HAP-1 (cell line): ENCODE measurements around the gene HCFC1R1.

Source experiments
- DNase-seq, 2 experiments: peaks; one replicate each; pipeline ENCODE4 v3.0.0-alpha.2; 2016 to 2020; ENCODE audit warnings: low spot score in 2 of 2
- H3K27me3 ChIP-seq: fragments of 250-450 bp; sonication (Bioruptor Pico); 2 replicates; pipeline ENCODE4 v1.5.1; 2020; ENCODE audit warnings: low read depth, mild to moderate bottlenecking, moderate library complexity
- H3K36me3 ChIP-seq: fragments of 250-450 bp; sonication (Bioruptor Pico); replicated peaks from 2 replicates; pipeline ENCODE4 v1.5.1; 2020; ENCODE audit warnings: mild to moderate bottlenecking
- H3K4me1 ChIP-seq: fragments of 250-450 bp; sonication (Bioruptor Pico); 2 replicates; pipeline ENCODE4 v1.5.1; 2020; ENCODE audit warnings: mild to moderate bottlenecking
- H3K4me3 ChIP-seq: fragments of 250-450 bp; sonication (Bioruptor Pico); 2 replicates; pipeline ENCODE4 v1.5.1; 2020; ENCODE audit warnings: mild to moderate bottlenecking, moderate library complexity
- H3K9me3 ChIP-seq: fragments of 250-450 bp; sonication (Bioruptor Pico); 2 replicates; pipeline ENCODE4 v1.5.1; 2020; ENCODE audit warnings: mild to moderate bottlenecking, moderate library complexity
- in situ Hi-C: fragments of 300-500 bp; cut with MboI; formaldehyde crosslinking; loops from 3 replicates; pipeline ENCODE4 v1.14.3; 2020; ENCODE audit warnings: low sequenced_read_pairs, inconsistent platforms, mixed read lengths

Gene HCFC1R1

GRCh38 chr16:3035972-3036725 lies 12.4 kb upstream of the HCFC1R1 start:
- no peaks in the 10 kb centered on the region; the same call in 1 of the 2 replicates for H3K9me3 ChIP-seq
- no peak for DNase-seq
- peaks cover 76% of the 10 kb centered on the region for H3K27me3 ChIP-seq
- no peaks in the 10 kb centered on the region for H3K4me1 ChIP-seq
- in situ Hi-C loops, result no loop called here
- no peaks in the 10 kb centered on the region for H3K36me3 ChIP-seq
- no peak overlapping the region for H3K4me3 ChIP-seq

DNA sequence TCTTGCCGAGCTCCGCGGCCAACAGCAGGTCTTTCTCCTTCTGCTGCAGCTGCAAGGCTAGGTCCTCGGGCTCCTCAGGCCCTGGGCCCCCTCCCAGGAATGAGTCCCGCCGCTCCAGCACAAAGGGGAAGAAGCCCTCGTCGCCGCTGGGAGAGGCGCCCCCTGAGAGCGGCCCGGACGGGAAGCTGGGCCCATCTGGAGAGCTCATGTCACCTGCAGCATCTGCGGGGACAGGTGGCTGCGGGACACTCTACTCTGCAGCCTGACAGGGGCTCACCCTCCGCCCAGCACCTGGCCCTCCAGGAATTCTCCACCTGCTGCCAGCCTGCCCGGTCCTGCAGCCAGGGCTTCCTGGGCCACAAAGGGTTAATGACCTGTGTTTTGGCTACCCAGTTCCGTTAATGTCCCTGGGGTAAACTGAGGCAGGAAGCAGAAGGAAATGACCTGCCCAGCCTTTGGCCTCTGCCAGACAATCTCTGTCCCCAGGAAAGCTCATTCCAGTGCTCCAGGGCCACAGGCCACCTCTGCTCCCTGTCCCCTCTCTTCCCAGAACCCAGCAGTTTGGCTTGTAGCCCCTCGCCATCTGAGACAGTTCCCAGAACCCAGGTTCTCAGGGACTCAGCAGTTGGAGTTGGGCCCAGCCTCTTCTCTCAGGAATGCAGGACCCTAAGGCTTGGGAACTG lies 11.7 kb upstream of the HCFC1R1 start:
- in situ Hi-C loops, result no loop called here
- no peak for DNase-seq
- peaks cover 80% of the 10 kb centered on the region for H3K27me3 ChIP-seq

DNA sequence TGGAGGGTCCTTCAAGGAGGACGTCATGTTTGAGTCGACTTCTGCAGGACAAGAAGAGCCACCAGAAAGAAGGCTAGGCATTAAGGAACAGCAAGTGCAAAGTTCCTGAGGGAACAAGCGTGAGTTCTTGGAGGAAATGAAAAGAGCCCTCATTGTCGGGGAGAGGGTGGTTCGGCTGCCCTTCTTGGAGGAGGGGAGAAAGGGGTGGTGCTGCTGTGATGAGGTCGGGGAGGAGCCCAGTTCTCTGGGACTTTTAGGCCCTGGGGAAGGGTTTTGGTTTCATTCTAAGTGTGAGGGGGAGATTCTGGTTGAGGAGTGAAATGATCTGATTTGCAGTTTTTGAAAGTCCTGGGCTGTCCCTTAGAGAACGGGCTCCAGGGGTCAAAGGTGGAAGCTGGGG lies 8.9 kb upstream of the HCFC1R1 start:
- H3K36me3 ChIP-seq, result no peaks in the 10 kb centered on the region
- no peak for DNase-seq
- H3K4me1 ChIP-seq, result peaks cover 3% of the 10 kb centered on the region; the same call in 1 of the 2 replicates
- H3K9me3 ChIP-seq, result no peaks in the 10 kb centered on the region; the same call in 1 of the 2 replicates
- in situ Hi-C loops, result no loop called here
- no peak overlapping the region for H3K4me3 ChIP-seq
- H3K27me3 ChIP-seq, result peaks cover 80% of the 10 kb centered on the region

More for the DNA sequence above, 11.7 kb upstream of the HCFC1R1 start:
- no peaks in the 10 kb centered on the region for H3K36me3 ChIP-seq
- no peaks in the 10 kb centered on the region for H3K4me1 ChIP-seq
- H3K4me3 ChIP-seq, result no peak overlapping the region
- H3K9me3 ChIP-seq, result no peaks in the 10 kb centered on the region; the same call in 1 of the 2 replicates

DNA sequence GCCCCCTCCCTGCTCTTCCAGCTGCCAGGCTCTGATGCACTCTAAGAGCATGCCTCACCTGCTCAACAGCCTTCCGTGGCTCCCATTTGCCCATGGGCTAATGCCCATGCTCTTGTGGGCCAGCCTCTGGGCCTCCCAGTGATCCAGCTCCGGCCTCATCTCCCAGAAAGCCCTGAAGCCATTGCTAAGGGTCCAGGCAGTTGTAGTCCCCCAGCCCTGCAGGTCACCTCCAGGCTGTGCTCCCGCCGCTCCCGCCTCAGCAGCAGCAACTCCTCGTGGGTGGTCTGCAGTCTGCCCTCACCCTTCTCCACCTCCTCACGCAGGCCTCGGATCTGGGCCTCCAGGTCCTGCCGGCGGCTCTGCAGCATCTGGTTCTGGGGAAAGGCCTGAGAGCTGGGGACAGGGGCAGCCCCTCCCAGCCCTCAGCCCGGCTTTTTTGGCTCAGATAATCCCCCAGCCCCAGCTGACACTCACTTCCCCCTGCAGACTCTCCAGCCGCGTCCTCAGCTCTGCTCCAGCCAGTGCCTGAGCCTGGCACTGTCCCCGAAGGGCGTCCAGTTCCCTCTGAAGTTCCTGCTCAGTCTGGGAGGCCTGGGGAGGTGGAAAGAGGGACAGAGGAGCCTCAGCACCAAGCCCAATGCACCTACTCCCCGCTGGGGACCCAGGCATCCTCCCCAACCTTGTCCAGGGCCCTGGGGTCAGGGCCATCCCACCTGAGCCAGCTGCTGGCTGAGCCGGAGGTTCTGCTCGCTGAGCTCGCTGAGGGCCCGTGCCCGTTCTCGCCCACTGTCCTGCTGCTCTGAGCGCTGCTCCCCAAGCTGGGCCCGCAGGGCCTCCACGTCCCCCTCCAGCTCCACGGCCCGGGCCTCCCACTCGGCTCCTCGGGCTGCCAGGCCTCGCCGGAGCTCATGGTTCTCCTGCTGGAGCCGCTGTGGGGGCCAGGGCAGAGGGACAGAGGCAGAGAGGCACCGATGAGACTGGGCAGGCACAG lies 6.8 kb upstream of the HCFC1R1 start:
- peaks cover 59% of the 10 kb centered on the region for H3K27me3 ChIP-seq
- H3K9me3 ChIP-seq, result no peaks in the 10 kb centered on the region; the same call in 1 of the 2 replicates
- H3K4me1 ChIP-seq, result peaks cover 3% of the 10 kb centered on the region; the same call in 1 of the 2 replicates
- DNase-seq, result no peak
- H3K4me3 ChIP-seq, result no peak overlapping the region
- peaks cover 19% of the 10 kb centered on the region for H3K36me3 ChIP-seq
- in situ Hi-C loops, result no loop called here

DNA sequence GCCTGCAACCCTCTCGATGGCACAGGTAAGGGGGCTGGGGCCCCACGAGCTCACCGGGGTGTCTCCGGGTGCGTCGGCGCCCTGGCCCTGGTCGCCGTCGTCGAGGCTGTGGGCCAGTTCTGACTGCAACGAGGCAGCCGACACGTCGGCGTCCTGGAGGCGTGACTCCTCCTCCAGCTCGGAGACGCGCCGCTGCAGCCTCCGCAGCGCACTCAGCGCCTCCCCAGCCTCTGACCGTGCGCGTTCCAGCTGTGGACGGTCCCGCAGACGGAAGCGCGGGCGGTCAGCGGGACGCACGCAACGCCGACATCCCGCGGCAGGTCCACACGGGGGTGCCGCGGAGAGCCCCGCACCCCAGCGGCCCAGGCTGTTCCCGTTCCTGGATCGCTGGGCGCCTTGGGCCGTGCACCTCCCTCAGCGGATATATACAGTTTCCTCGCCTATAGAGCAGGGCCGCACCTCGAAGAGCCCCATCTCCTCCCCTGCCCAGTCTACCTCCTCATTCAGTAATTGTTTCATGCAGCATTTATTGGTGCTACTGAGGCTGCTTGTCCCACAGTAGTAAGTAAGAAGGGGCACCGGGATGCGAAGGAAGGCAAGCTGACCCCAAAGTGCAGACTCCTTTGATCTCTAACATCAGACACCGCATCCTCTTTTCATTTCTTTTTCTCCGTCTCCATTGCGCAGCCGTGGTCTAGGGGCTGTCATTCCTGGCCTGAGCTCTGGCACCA lies 5.9 kb upstream of the HCFC1R1 start:
- Histone ChIP-seq H3K36me3 (peaks cover 19% of the 10 kb centered on the region), H3K4me1 (peaks cover 3% of the 10 kb centered on the region; the same call in 1 of the 2 replicates), H3K9me3 (no peaks in the 10 kb centered on the region; the same call in 1 of the 2 replicates), H3K27me3 (peaks cover 52% of the 10 kb centered on the region), H3K4me3 (no peak overlapping the region)
- peak in 1 of 2 experiments; percentile 46 for DNase-seq
- in situ Hi-C loops, result no loop called here

- H3K4me1 ChIP-seq, result peaks cover 3% of the 10 kb centered on the region; the same call in 1 of the 2 replicates
- DNase-seq, result no peak
- in situ Hi-C loops, result no loop called here
- H3K4me3 ChIP-seq, result no peak overlapping the region
- no peaks in the 10 kb centered on the region; the same call in 1 of the 2 replicates for H3K9me3 ChIP-seq
- peaks cover 19% of the 10 kb centered on the region for H3K36me3 ChIP-seq
- peaks cover 44% of the 10 kb centered on the region for H3K27me3 ChIP-seq
Observed at GRCh38 chr16:3028716-3029319, 5.1 kb upstream of the HCFC1R1 start.

DNA sequence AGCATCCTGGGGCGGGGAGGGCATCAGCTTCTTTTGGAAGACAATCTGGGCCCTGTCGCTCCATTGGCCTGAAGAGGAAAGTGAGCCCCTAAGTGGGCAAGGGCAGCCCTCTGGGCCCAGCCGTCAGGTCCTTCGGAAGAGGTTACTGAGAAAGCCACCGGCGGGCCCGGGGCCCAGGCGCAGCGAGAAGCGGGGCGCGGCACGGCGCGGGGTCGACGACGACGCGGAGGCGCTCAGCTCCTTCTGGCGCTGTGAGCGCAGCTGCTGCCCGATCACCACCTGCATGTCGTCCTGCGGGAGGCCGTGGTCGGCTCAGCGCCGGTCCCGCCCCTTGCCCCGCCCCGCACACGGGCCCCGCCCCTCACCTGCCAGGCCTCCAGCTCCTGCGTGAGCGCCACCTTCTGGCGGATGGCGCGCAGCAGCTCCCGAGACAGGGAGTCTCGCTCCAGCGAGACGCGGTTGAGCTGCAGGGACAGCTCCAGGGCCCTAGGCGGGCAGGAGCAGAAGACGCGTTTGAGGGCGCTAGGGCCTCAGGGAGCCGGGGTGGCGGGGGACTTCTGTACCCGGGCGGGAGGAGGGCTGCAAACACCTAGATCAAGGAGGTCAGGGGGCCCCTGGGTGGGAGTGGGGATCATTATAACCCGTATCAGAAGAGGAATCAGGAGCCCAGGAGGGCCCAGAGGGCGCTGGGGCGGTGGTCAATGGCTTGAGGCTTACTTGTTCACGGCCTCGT lies 4.4 kb upstream of the HCFC1R1 start:
- H3K27me3 ChIP-seq, result peaks cover 37% of the 10 kb centered on the region
- in situ Hi-C loops, result no loop called here
- H3K36me3 ChIP-seq, result peaks cover 19% of the 10 kb centered on the region
- H3K9me3 ChIP-seq, result no peaks in the 10 kb centered on the region; the same call in 1 of the 2 replicates
- no peak overlapping the region for H3K4me3 ChIP-seq
- H3K4me1 ChIP-seq, result peaks cover 8% of the 10 kb centered on the region
- DNase-seq, result peak; percentile 77 to 93

GRCh38 chr16:3027489-3027795 lies 3.7 kb upstream of the HCFC1R1 start:
- Histone ChIP-seq H3K4me3 (no peak overlapping the region), H3K27me3 (peaks cover 30% of the 10 kb centered on the region), H3K4me1 (peaks cover 15% of the 10 kb centered on the region), H3K36me3 (peaks cover 19% of the 10 kb centered on the region), H3K9me3 (no peaks in the 10 kb centered on the region; the same call in 1 of the 2 replicates)
- in situ Hi-C loops, result no loop called here
- DNase-seq, result no peak

GRCh38 chr16:3026609-3027488 lies 3.1 kb upstream of the HCFC1R1 start:
- peaks cover 21% of the 10 kb centered on the region for H3K4me1 ChIP-seq
- in situ Hi-C loops, result no loop called here
- DNase-seq, result no peak
- no peaks in the 10 kb centered on the region; the same call in 1 of the 2 replicates for H3K9me3 ChIP-seq
- peaks cover 24% of the 10 kb centered on the region for H3K27me3 ChIP-seq
- H3K36me3 ChIP-seq, result peaks cover 22% of the 10 kb centered on the region
- no peak overlapping the region for H3K4me3 ChIP-seq

GRCh38 chr16:3026003-3026378 lies 2.2 kb upstream of the HCFC1R1 start:
- Histone ChIP-seq H3K4me3 (no peak overlapping the region), H3K4me1 (peaks cover 25% of the 10 kb centered on the region), H3K27me3 (peaks cover 23% of the 10 kb centered on the region), H3K36me3 (peaks cover 26% of the 10 kb centered on the region), H3K9me3 (no peaks in the 10 kb centered on the region)
- in situ Hi-C loops, result no loop called here
- DNase-seq, result no peak
